ENCODE measurements around the gene DDI2.

- TF ChIP-seq ZNF37A (tag by site-specific recombination; IDR thresholded peaks at IDR 0.05) (no peak), ZNF777 (tag by site-specific recombination; IDR thresholded peaks at IDR 0.05; ENCODE audit: borderline replicate concordance) (no peak), ZNF529 (tag by site-specific recombination; IDR thresholded peaks at IDR 0.05; ENCODE audit: insufficient replicate concordance) (no peak), ZNF621 (tag by site-specific recombination; IDR thresholded peaks at IDR 0.05) (no peak), GLIS1 (tag by site-specific recombination; IDR thresholded peaks at IDR 0.05) (no peak), ZNF324 (tag by site-specific recombination; IDR thresholded peaks at IDR 0.05) (no peak), ZNF112 (tag by site-specific recombination; IDR thresholded peaks at IDR 0.05) (no peak), ZNF837 (tag by site-specific recombination; IDR thresholded peaks at IDR 0.05) (no peak)
- TF ChIP-seq, protein P1, sequence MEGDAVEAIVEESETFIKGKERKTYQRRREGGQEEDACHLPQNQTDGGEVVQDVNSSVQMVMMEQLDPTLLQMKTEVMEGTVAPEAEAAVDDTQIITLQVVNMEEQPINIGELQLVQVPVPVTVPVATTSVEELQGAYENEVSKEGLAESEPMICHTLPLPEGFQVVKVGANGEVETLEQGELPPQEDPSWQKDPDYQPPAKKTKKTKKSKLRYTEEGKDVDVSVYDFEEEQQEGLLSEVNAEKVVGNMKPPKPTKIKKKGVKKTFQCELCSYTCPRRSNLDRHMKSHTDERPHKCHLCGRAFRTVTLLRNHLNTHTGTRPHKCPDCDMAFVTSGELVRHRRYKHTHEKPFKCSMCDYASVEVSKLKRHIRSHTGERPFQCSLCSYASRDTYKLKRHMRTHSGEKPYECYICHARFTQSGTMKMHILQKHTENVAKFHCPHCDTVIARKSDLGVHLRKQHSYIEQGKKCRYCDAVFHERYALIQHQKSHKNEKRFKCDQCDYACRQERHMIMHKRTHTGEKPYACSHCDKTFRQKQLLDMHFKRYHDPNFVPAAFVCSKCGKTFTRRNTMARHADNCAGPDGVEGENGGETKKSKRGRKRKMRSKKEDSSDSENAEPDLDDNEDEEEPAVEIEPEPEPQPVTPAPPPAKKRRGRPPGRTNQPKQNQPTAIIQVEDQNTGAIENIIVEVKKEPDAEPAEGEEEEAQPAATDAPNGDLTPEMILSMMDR (tag by site-specific recombination; IDR thresholded peaks at IDR 0.05), result no peak
- TF ChIP-seq, protein P2, sequence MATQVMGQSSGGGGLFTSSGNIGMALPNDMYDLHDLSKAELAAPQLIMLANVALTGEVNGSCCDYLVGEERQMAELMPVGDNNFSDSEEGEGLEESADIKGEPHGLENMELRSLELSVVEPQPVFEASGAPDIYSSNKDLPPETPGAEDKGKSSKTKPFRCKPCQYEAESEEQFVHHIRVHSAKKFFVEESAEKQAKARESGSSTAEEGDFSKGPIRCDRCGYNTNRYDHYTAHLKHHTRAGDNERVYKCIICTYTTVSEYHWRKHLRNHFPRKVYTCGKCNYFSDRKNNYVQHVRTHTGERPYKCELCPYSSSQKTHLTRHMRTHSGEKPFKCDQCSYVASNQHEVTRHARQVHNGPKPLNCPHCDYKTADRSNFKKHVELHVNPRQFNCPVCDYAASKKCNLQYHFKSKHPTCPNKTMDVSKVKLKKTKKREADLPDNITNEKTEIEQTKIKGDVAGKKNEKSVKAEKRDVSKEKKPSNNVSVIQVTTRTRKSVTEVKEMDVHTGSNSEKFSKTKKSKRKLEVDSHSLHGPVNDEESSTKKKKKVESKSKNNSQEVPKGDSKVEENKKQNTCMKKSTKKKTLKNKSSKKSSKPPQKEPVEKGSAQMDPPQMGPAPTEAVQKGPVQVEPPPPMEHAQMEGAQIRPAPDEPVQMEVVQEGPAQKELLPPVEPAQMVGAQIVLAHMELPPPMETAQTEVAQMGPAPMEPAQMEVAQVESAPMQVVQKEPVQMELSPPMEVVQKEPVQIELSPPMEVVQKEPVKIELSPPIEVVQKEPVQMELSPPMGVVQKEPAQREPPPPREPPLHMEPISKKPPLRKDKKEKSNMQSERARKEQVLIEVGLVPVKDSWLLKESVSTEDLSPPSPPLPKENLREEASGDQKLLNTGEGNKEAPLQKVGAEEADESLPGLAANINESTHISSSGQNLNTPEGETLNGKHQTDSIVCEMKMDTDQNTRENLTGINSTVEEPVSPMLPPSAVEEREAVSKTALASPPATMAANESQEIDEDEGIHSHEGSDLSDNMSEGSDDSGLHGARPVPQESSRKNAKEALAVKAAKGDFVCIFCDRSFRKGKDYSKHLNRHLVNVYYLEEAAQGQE (tag by site-specific recombination; IDR thresholded peaks at IDR 0.05), result no peak
- TF ChIP-seq, protein P3, sequence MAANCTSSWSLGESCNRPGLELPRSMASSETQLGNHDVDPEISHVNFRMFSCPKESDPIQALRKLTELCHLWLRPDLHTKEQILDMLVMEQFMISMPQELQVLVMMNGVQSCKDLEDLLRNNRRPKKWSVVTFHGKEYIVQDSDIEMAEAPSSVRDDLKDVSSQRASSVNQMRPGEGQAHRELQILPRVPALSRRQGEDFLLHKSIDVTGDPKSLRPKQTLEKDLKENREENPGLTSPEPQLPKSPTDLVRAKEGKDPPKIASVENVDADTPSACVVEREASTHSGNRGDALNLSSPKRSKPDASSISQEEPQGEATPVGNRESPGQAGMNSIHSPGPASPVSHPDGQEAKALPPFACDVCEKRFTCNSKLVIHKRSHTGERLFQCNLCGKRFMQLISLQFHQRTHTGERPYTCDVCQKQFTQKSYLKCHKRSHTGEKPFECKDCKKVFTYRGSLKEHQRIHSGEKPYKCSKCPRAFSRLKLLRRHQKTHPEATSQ (tag by site-specific recombination; IDR thresholded peaks at IDR 0.05), result no peak
- TF ChIP-seq, protein P4, sequence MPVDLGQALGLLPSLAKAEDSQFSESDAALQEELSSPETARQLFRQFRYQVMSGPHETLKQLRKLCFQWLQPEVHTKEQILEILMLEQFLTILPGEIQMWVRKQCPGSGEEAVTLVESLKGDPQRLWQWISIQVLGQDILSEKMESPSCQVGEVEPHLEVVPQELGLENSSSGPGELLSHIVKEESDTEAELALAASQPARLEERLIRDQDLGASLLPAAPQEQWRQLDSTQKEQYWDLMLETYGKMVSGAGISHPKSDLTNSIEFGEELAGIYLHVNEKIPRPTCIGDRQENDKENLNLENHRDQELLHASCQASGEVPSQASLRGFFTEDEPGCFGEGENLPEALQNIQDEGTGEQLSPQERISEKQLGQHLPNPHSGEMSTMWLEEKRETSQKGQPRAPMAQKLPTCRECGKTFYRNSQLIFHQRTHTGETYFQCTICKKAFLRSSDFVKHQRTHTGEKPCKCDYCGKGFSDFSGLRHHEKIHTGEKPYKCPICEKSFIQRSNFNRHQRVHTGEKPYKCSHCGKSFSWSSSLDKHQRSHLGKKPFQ (tag by site-specific recombination; IDR thresholded peaks at IDR 0.05), result no peak
Observed at GRCh38 chr1:15568387-15569073, 48.7 kb upstream of the DDI2 start.
